CD8-positive, alpha-beta memory T cell (primary cell): ENCODE results near the gene FAM8A1. TPM values are rescaled to one million over a fixed set of nuclear protein-coding genes. Genes with fewer than 3 reads are reported as not detected.

Experiments
- CTCF ChIA-PET: fragments of 350-600 bp; sonication (Branson Sonifier 250); formaldehyde crosslinking; loops from one replicate; lab custom pipeline; 2021; ENCODE audit warnings: antibody characterized with exemption; lab: Charles Lee
- POLR2A ChIA-PET: fragments of 350-600 bp; sonication (Branson Sonifier 250); formaldehyde crosslinking; loops from one replicate; lab custom pipeline; 2021; ENCODE audit warnings: antibody characterized with exemption; lab: Charles Lee
- DNase-seq, 5 donors: peaks; one replicate each; pipeline versions ENCODE4 v3.0.0 to v3.0.0-alpha.2; 2020 to 2022; ENCODE audit warnings: mixed read lengths in 1 of 5
- H3K27ac ChIP-seq: one replicate; pipeline ENCODE4 v1.7.0; 2013; ENCODE audit warnings: low read depth, mild to moderate bottlenecking, low read length, moderate library complexity
- H3K27me3 ChIP-seq: 2 replicates; pipeline ENCODE4 v1.7.0; 2013; ENCODE audit warnings: low read length, mild to moderate bottlenecking; ENCODE audit not compliant: insufficient read depth, poor library complexity, severe bottlenecking
- H3K36me3 ChIP-seq: 2 replicates; pipeline ENCODE4 v1.7.0; 2013; ENCODE audit warnings: mild to moderate bottlenecking, low read length, moderate library complexity; ENCODE audit not compliant: insufficient read depth
- H3K4me1 ChIP-seq: 2 replicates; pipeline ENCODE4 v1.7.0; 2013; ENCODE audit warnings: mild to moderate bottlenecking, low read length, moderate library complexity; ENCODE audit not compliant: insufficient read depth
- H3K4me3 ChIP-seq: 2 replicates; pipeline ENCODE4 v1.7.0; 2013; ENCODE audit warnings: mild to moderate bottlenecking, low read length
- H3K9me3 ChIP-seq: 2 replicates; pipeline ENCODE4 v1.7.0; 2013; ENCODE audit warnings: mild to moderate bottlenecking, low read length
- H3K27ac Mint-ChIP-seq, 8 donors: one replicate each; pipeline ENCODE4 v1.8.0; 2020 to 2021; ENCODE audit warnings: mixed read lengths in 8 of 8, mild to moderate bottlenecking in 6 of 8, inconsistent platforms in 3 of 8, moderate library complexity in 3 of 8
- H3K27me3 Mint-ChIP-seq, 2 donors: one replicate each; pipeline ENCODE4 v1.8.0; 2020 to 2021; ENCODE audit warnings: mixed read lengths in 2 of 2, mild to moderate bottlenecking in 1 of 2, moderate library complexity in 1 of 2
- H3K36me3 Mint-ChIP-seq, 3 donors: one replicate each; pipeline ENCODE4 v1.8.0; 2020 to 2021; ENCODE audit warnings: mixed read lengths in 3 of 3, inconsistent platforms in 1 of 3, mild to moderate bottlenecking in 1 of 3
- H3K4me1 Mint-ChIP-seq, 3 donors: one replicate each; pipeline ENCODE4 v1.8.0; 2020 to 2021; ENCODE audit warnings: mixed read lengths in 3 of 3, inconsistent platforms in 1 of 3, mild to moderate bottlenecking in 1 of 3
- H3K4me3 Mint-ChIP-seq, 7 donors: one replicate each; pipeline ENCODE4 v1.8.0; 2020 to 2021; ENCODE audit warnings: mixed read lengths in 7 of 7, mild to moderate bottlenecking in 6 of 7, moderate library complexity in 4 of 7, inconsistent platforms in 2 of 7
- H3K9me3 Mint-ChIP-seq, 5 donors: one replicate each; pipeline ENCODE4 v1.8.0; 2020 to 2022; ENCODE audit warnings: mixed read lengths in 5 of 5, mild to moderate bottlenecking in 3 of 5, moderate library complexity in 2 of 5, inconsistent platforms in 1 of 5
- polyA plus RNA-seq: library from polyadenylated mRNA; unstranded; fragments of 300-500 nt; fragmentation: Illumina TruSeq; gene quantifications from one replicate; pipeline ENCODE4 v1.2.3, GENCODE V29; 2021
- total RNA-seq, 2 experiments: library from RNA; stranded (reverse); gene quantifications; one replicate each; pipeline ENCODE4 v1.2.3, GENCODE V29; 2021

FAM8A1 gene
- total and polyA plus RNA-seq, 3 experiments from 2014 or later = 4.7 to 8.3 (median 5.1) TPM

DNA sequence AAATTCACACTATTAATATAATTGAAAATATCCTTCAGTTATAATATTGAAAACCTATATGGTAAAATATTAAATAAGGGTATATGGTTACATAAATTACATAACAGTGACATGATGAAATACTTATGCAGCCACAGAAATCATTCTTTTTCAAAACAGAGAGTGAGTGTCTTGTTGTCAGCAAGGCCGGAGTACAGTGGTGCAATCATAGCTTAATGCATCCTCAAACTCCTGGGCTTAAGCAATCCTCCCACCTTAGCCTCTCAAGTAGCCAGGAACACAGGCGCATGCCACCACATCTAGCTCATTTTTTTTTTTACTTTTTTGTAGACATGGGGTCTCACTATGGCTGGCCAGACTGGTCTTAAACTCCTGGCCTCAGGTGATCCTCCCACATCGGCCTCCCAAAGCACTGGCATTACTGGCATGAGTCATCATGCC is 40.4 kb downstream of the FAM8A1 start:
- H3K4me1 Mint-ChIP-seq = peaks cover 13 to 31% (median 29%) of the 10 kb centered on the region in 3 donors
- no peaks in the 10 kb centered on the region for H3K27me3 ChIP-seq
- H3K27me3 Mint-ChIP-seq = no peaks in the 10 kb centered on the region
- peaks cover 42% of the 10 kb centered on the region for H3K36me3 ChIP-seq
- no peak for DNase-seq
- H3K4me3 ChIP-seq = no peak overlapping the region
- H3K9me3 Mint-ChIP-seq = no peaks in the 10 kb centered on the region
- no peaks in the 10 kb centered on the region for H3K9me3 ChIP-seq
- H3K4me3 Mint-ChIP-seq = no peak overlapping the region
- POLR2A ChIA-PET = no interaction called here
- H3K4me1 ChIP-seq = no peaks in the 10 kb centered on the region
- no peak overlapping the region for H3K27ac ChIP-seq
- CTCF ChIA-PET = interaction anchor here (1.0 kb wide), 1 partner anchor 9 kb away, joined by 4 read pairs; no protein-coding TSS in a partner anchor
- peaks cover 9 to 85% (median 23%) of the 10 kb centered on the region in 3 donors for H3K36me3 Mint-ChIP-seq
- H3K27ac Mint-ChIP-seq = peak overlapping the region in 4 of 8 donors; percentile 21 to 92 (median 45)

DNA sequence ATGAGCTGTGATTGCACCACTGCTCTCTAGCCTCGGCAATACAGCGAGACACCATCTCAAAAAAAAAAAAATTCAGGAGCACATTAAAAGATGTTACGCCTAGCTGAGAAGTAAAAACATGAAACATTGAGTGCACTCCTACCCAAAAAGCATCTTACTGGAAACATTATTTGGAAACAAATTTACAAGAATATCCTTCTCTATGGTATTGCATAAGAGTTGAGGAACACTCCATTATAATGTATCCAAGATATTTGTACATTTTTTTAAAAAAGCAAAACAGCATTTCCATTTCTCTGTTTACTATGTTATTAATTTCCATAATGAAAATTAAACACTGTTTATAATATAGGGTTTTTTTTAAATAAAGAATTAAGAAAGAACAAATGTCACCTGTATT is 48.6 kb downstream of the FAM8A1 start:
- no peaks in the 10 kb centered on the region for H3K4me1 ChIP-seq
- H3K9me3 ChIP-seq = no peaks in the 10 kb centered on the region
- H3K4me3 ChIP-seq = no peak overlapping the region
- H3K27ac Mint-ChIP-seq = peak overlapping the region in 1 of 8 donors; percentile 71
- H3K27me3 Mint-ChIP-seq = no peaks in the 10 kb centered on the region
- peaks cover 16 to 31% (median 22%) of the 10 kb centered on the region in 3 donors for H3K4me1 Mint-ChIP-seq
- ChIA-PET POLR2A (no interaction called here), CTCF (interaction anchor here (1.5 kb wide), 1 partner anchor 8 kb away, joined by 4 read pairs; no protein-coding TSS in a partner anchor)
- no peaks in the 10 kb centered on the region for H3K27me3 ChIP-seq
- no peak overlapping the region for H3K27ac ChIP-seq
- no peak for DNase-seq
- H3K9me3 Mint-ChIP-seq = no peaks in the 10 kb centered on the region
- no peak overlapping the region for H3K4me3 Mint-ChIP-seq
- peaks cover 31% of the 10 kb centered on the region for H3K36me3 ChIP-seq
- peaks cover 16 to 76% (median 24%) of the 10 kb centered on the region in 3 donors for H3K36me3 Mint-ChIP-seq

DNA sequence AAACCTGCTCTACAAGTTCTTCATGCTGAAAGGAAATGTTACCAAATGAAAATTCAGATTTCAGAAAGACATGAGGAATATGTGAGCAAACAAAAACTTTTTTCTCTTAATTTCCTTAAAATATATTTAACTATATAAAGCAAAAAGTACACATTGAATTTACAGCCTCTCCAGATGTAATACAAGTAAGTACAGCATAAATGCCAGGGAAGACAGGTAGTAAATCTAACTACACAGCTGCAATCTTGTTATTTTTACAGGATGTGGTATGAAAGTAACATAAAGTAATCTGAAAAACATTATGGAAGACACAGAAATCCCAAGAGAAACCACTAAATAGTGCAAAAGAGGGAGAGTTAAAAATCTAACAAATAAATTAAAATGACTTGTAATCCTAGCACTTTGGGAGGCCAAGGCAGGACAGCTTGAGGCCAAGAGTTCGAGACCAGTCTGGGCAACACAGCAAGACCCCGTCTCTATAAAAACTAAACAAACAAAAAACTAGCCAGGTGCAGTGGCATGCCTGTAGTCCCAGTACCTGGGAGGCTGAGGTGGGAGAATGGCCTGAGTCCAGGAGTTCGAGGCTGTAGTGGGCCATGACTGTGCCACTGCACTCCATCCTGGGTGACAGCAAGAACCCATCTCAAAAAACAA is 50.7 kb downstream of the FAM8A1 start:
- Mint-ChIP-seq H3K36me3 (peaks cover 15 to 76% (median 21%) of the 10 kb centered on the region in 3 donors), H3K9me3 (no peaks in the 10 kb centered on the region), H3K27me3 (no peaks in the 10 kb centered on the region), H3K27ac (peak overlapping the region in 5 of 8 donors; percentile 28 to 76 (median 54)), H3K4me1 (peaks cover 16 to 34% (median 22%) of the 10 kb centered on the region in 3 donors), H3K4me3 (no peak overlapping the region)
- POLR2A ChIA-PET = interaction anchor here (0.7 kb wide), 1 partner anchor 12 kb away, joined by 3 read pairs; no protein-coding TSS in a partner anchor
- no peak for DNase-seq
- CTCF ChIA-PET = no interaction called here
- Histone ChIP-seq H3K4me3 (no peak overlapping the region), H3K27ac (no peak overlapping the region), H3K9me3 (no peaks in the 10 kb centered on the region), H3K36me3 (peaks cover 27% of the 10 kb centered on the region), H3K4me1 (no peaks in the 10 kb centered on the region), H3K27me3 (no peaks in the 10 kb centered on the region)

DNA sequence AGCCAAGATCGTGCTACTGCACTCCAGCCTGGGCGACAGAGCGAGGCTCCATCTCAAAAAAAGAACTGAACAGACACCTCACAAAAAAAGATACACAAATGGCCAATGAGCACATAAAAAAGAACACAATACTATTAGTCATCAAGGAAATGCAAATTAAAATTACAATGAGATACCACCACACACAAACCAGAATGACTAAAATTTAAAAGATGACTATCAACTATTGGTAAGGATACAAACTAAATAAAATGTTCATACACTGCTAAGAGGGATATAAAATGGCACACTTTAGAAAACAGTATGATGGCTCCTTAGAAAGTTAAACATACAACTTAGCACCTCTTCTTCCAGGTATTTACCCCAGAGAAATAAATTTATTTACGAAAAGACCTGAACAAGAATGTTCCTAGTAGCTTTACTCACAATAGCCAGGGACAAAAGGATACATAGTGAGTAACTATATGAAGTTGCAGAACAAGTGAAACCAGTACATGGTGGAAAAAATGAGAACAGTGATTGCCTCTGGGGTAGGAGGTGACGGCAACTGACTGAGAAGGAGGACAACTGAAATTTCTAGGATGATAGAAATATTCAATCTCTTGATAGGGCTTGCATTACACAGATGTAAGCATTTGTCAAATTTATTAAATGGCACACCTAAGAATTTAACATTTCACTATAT is 53.2 kb downstream of the FAM8A1 start:
- H3K9me3 ChIP-seq = no peaks in the 10 kb centered on the region
- peaks cover 27% of the 10 kb centered on the region for H3K36me3 ChIP-seq
- Mint-ChIP-seq H3K36me3 (peaks cover 11 to 76% (median 18%) of the 10 kb centered on the region in 3 donors), H3K27me3 (no peaks in the 10 kb centered on the region), H3K27ac (peak overlapping the region in 2 of 8 donors; percentile 1 to 42), H3K9me3 (no peaks in the 10 kb centered on the region), H3K4me3 (no peak overlapping the region), H3K4me1 (peaks cover 18 to 52% (median 31%) of the 10 kb centered on the region in 3 donors)
- POLR2A ChIA-PET = no interaction called here
- DNase-seq = no peak
- H3K4me3 ChIP-seq = no peak overlapping the region
- no peaks in the 10 kb centered on the region for H3K4me1 ChIP-seq
- no peaks in the 10 kb centered on the region for H3K27me3 ChIP-seq
- H3K27ac ChIP-seq = no peak overlapping the region
- CTCF ChIA-PET = no interaction called here

DNA sequence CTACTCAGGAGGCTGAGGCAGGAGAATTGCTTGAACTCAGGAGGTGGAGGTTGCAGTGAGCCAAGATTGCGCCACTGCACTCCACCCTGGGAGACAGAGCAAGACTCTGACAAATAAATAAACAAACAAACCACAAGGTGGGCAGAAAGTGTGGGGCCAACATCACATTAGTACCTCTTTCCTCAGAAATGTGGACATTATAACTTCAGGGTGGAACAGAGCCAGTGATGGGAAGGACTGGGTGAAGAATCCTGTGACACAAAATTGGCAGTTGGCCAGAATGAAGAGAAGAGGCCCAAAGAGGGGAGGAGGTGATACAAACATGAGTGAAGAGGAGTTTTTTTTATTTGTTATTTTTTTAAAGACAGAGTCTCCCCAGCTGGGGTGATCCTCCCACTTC is 56.0 kb downstream of the FAM8A1 start:
- peak overlapping the region in 1 of 7 donors; percentile 44 for H3K4me3 Mint-ChIP-seq
- peaks cover 28% of the 10 kb centered on the region for H3K36me3 ChIP-seq
- peaks cover 4 to 78% (median 17%) of the 10 kb centered on the region in 3 donors for H3K36me3 Mint-ChIP-seq
- CTCF ChIA-PET = interaction anchor here (1.3 kb wide), 1 partner anchor 41 kb away, joined by 4 read pairs; no protein-coding TSS in a partner anchor
- no peak overlapping the region for H3K4me3 ChIP-seq
- H3K4me1 Mint-ChIP-seq = peaks cover 6 to 45% (median 16%) of the 10 kb centered on the region in 3 donors
- no peaks in the 10 kb centered on the region for H3K27me3 ChIP-seq
- no peaks in the 10 kb centered on the region for H3K27me3 Mint-ChIP-seq
- no peak for DNase-seq
- POLR2A ChIA-PET = no interaction called here
- peak overlapping the region in 4 of 8 donors; percentile 12 to 70 (median 44) for H3K27ac Mint-ChIP-seq
- H3K9me3 ChIP-seq = no peaks in the 10 kb centered on the region
- H3K9me3 Mint-ChIP-seq = no peaks in the 10 kb centered on the region
- H3K4me1 ChIP-seq = no peaks in the 10 kb centered on the region
- no peak overlapping the region for H3K27ac ChIP-seq

DNA sequence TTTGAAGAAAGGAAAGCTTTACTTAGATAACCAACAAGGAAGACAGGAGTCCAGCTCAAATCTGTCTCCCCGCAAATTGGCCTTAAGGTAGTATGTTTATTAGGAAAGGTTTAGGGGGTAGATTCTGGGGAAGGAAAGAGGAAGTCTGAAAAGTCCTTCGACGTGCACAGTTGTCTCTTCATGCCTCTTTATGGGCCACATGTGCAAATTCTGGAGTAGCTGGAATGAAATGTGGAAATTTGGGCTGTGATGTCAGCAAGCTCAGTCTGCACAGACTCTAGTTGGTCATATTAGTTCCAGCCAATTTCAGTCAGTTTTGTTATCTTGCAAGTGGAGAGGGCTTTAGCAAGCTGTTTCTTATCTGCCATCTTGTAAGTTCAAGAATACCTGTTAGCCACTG is 56.5 kb downstream of the FAM8A1 start:
- Mint-ChIP-seq H3K9me3 (no peaks in the 10 kb centered on the region), H3K4me3 (no peak overlapping the region), H3K27ac (peak overlapping the region in 3 of 8 donors; percentile 6 to 47 (median 12)), H3K4me1 (peaks cover 6 to 48% (median 16%) of the 10 kb centered on the region in 3 donors), H3K27me3 (no peaks in the 10 kb centered on the region), H3K36me3 (peaks cover 8 to 83% (median 20%) of the 10 kb centered on the region in 3 donors)
- ChIA-PET POLR2A (no interaction called here), CTCF (interaction anchor here (1.3 kb wide), 1 partner anchor 40 kb away, joined by 4 read pairs; no protein-coding TSS in a partner anchor)
- Histone ChIP-seq H3K27me3 (no peaks in the 10 kb centered on the region), H3K27ac (no peak overlapping the region), H3K4me3 (no peak overlapping the region), H3K9me3 (no peaks in the 10 kb centered on the region), H3K36me3 (peaks cover 33% of the 10 kb centered on the region), H3K4me1 (no peaks in the 10 kb centered on the region)
- DNase-seq = no peak
